Neural progenitor cell (in vitro differentiated cells): ENCODE data around the gene TOMM6. TPM values are rescaled to one million over a fixed set of nuclear protein-coding genes. Genes with fewer than 3 reads are reported as not detected.

Experiments used
- DNase-seq: peaks from one replicate; pipeline ENCODE4 v3.0.0-alpha.2; 2016; ENCODE audit warnings: low spot score
- H2AFZ ChIP-seq: fragments of 200-600 bp; sonication (generic); replicated peaks from 2 replicates; pipeline ENCODE4 v1.6.1; 2016; ENCODE audit warnings: antibody characterized with exemption
- H3F3A ChIP-seq: fragments of 200-600 bp; sonication (generic); 2 replicates; pipeline ENCODE4 v1.6.1; 2016; ENCODE audit warnings: antibody characterized with exemption, low read depth
- H3K27ac ChIP-seq: fragments of 200-600 bp; sonication (generic); 2 replicates; pipeline ENCODE4 v1.5.1; 2016; ENCODE audit warnings: mild to moderate bottlenecking
- H3K27me3 ChIP-seq: fragments of 200-600 bp; sonication (generic); 2 replicates; pipeline ENCODE4 v1.6.1; 2016; ENCODE audit warnings: mild to moderate bottlenecking, moderate library complexity
- H3K36me3 ChIP-seq: fragments of 200-600 bp; sonication (generic); 2 replicates; pipeline ENCODE4 v1.5.1; 2016
- H3K4me1 ChIP-seq: fragments of 200-600 bp; sonication (generic); 2 replicates; pipeline ENCODE4 v1.6.1; 2016; ENCODE audit warnings: mixed run types
- H3K4me2 ChIP-seq: fragments of 200-600 bp; sonication (generic); 2 replicates; pipeline ENCODE4 v1.6.1; 2016
- H3K4me3 ChIP-seq: fragments of 200-600 bp; sonication (generic); 2 replicates; pipeline ENCODE4 v1.5.1; 2016
- H3K79me2 ChIP-seq: fragments of 200-600 bp; sonication (generic); 2 replicates; pipeline ENCODE4 v1.6.1; 2016; ENCODE audit warnings: low read depth
- H3K9ac ChIP-seq: fragments of 200-600 bp; sonication (generic); 2 replicates; pipeline ENCODE4 v1.6.1; 2016
- H3K9me3 ChIP-seq: fragments of 200-600 bp; sonication (generic); 2 replicates; pipeline ENCODE4 v1.5.1; 2016; ENCODE audit warnings: low read depth
- H4K20me1 ChIP-seq: fragments of 200-600 bp; sonication (generic); 2 replicates; pipeline ENCODE4 v1.6.1; 2016; ENCODE audit warnings: low read depth
- H3K27ac Mint-ChIP-seq: 3 replicates; pipeline ENCODE4 v1.8.0; 2021; ENCODE audit warnings: mixed read lengths
- H3K27me3 Mint-ChIP-seq: 2 replicates; pipeline ENCODE4 v1.8.0; 2022; ENCODE audit warnings: low read depth, mild to moderate bottlenecking, inconsistent platforms, moderate library complexity, mixed read lengths; ENCODE audit not compliant: insufficient read depth
- H3K36me3 Mint-ChIP-seq: 3 replicates; pipeline ENCODE4 v1.8.0; 2021; ENCODE audit warnings: mixed read lengths
- H3K4me1 Mint-ChIP-seq: 3 replicates; pipeline ENCODE4 v1.8.0; 2021; ENCODE audit warnings: mixed read lengths
- H3K4me3 Mint-ChIP-seq: 3 replicates; pipeline ENCODE4 v1.8.0; 2021; ENCODE audit warnings: mild to moderate bottlenecking, moderate library complexity, mixed read lengths
- H3K9me3 Mint-ChIP-seq: 3 replicates; pipeline ENCODE4 v1.8.0; 2020; ENCODE audit warnings: mixed read lengths
- CTCF ChIP-seq: fragments of 200-600 bp; sonication (generic); IDR thresholded peaks from 2 replicates; pipeline ENCODE4 v1.5.1; 2017; ENCODE audit warnings: antibody characterized with exemption, mild to moderate bottlenecking
- EZH2 ChIP-seq: fragments of 200-600 bp; sonication (generic); IDR thresholded peaks from 2 replicates; pipeline ENCODE4 v1.6.1; 2017; ENCODE audit warnings: antibody characterized with exemption, mild to moderate bottlenecking, moderate library complexity
- EZH2phosphoT487 ChIP-seq: fragments of 200-600 bp; sonication (generic); IDR thresholded peaks from 2 replicates; pipeline ENCODE4 v1.6.1; 2017; ENCODE audit warnings: antibody characterized with exemption
- total RNA-seq: library from RNA; depleted of rRNA; stranded (reverse); fragments of >200 nt; gene quantifications from 2 replicates; pipeline ENCODE4 v1.2.3, GENCODE V29; 2015; ENCODE audit warnings: low replicate concordance

The TOMM6 gene
- total RNA-seq, 1 donor from 2014 or later, result 182 TPM

- peaks cover 12% of the 10 kb centered on the region for H3K36me3 Mint-ChIP-seq
- Histone ChIP-seq H3F3A (no peaks in the 10 kb centered on the region), H3K9me3 (no peaks in the 10 kb centered on the region), H3K36me3 (no peaks in the 10 kb centered on the region), H3K79me2 (no peaks in the 10 kb centered on the region), H4K20me1 (no peaks in the 10 kb centered on the region), H3K27ac (no peak overlapping the region), H3K4me3 (no peak overlapping the region), H3K27me3 (no peaks in the 10 kb centered on the region), H3K9ac (no peak overlapping the region), H3K4me2 (no peak overlapping the region), H3K4me1 (no peaks in the 10 kb centered on the region), H2AFZ (no peak overlapping the region)
- peaks cover 9% of the 10 kb centered on the region for H3K4me1 Mint-ChIP-seq
- no peak overlapping the region for H3K4me3 Mint-ChIP-seq
- no peak overlapping the region for H3K27ac Mint-ChIP-seq
- no peak for TF ChIP-seq EZH2
- TF ChIP-seq EZH2phosphoT487, result no peak
- TF ChIP-seq CTCF, result no peak
- H3K27me3 Mint-ChIP-seq, result peaks cover 2% of the 10 kb centered on the region
- H3K9me3 Mint-ChIP-seq, result no peaks in the 10 kb centered on the region
- DNase-seq, result no peak
Observed at GRCh38 chr6:41770381-41771057, 17.0 kb upstream of the TOMM6 start.

- Mint-ChIP-seq H3K36me3 (peaks cover 12% of the 10 kb centered on the region), H3K9me3 (no peaks in the 10 kb centered on the region), H3K27me3 (peaks cover 2% of the 10 kb centered on the region), H3K4me1 (peaks cover 9% of the 10 kb centered on the region), H3K27ac (no peak overlapping the region), H3K4me3 (no peak overlapping the region)
- Histone ChIP-seq H3K36me3 (no peaks in the 10 kb centered on the region), H3K27ac (no peak overlapping the region), H3K9me3 (no peaks in the 10 kb centered on the region), H3K4me2 (no peak overlapping the region), H3F3A (no peaks in the 10 kb centered on the region), H3K4me1 (no peaks in the 10 kb centered on the region), H2AFZ (no peak overlapping the region), H3K27me3 (no peaks in the 10 kb centered on the region), H3K4me3 (no peak overlapping the region), H4K20me1 (no peaks in the 10 kb centered on the region), H3K9ac (no peak overlapping the region), H3K79me2 (no peaks in the 10 kb centered on the region)
- no peak for DNase-seq
- TF ChIP-seq EZH2 (no peak), CTCF (no peak), EZH2phosphoT487 (no peak)
Observed at GRCh38 chr6:41771058-41771983, 16.2 kb upstream of the TOMM6 start.

- H3K4me2 ChIP-seq, result no peak overlapping the region
- no peak overlapping the region for H3K27ac Mint-ChIP-seq
- H4K20me1 ChIP-seq, result no peaks in the 10 kb centered on the region
- H3K4me1 Mint-ChIP-seq, result peaks cover 6% of the 10 kb centered on the region
- no peaks in the 10 kb centered on the region for H3K79me2 ChIP-seq
- no peak overlapping the region for H3K27ac ChIP-seq
- H2AFZ ChIP-seq, result no peak overlapping the region
- H3K4me3 Mint-ChIP-seq, result peak overlapping the region; percentile 7
- H3K9me3 Mint-ChIP-seq, result no peaks in the 10 kb centered on the region
- H3K36me3 ChIP-seq, result no peaks in the 10 kb centered on the region
- H3K27me3 Mint-ChIP-seq, result peaks cover 2% of the 10 kb centered on the region
- no peaks in the 10 kb centered on the region for H3K9me3 ChIP-seq
- no peak for DNase-seq
- H3K27me3 ChIP-seq, result no peaks in the 10 kb centered on the region
- no peak overlapping the region for H3K9ac ChIP-seq
- peaks cover 7% of the 10 kb centered on the region for H3K4me1 ChIP-seq
- H3K4me3 ChIP-seq, result no peak overlapping the region
- peaks cover 12% of the 10 kb centered on the region for H3K36me3 Mint-ChIP-seq
- TF ChIP-seq CTCF (no peak), EZH2phosphoT487 (no peak), EZH2 (no peak)
- H3F3A ChIP-seq, result no peaks in the 10 kb centered on the region
Observed at GRCh38 chr6:41774841-41775240, 12.7 kb upstream of the TOMM6 start.
